Activated CD8-positive, alpha-beta memory T cell treated with anti-CD3 and anti-CD28 coated beads for 4 hours (primary cell): ENCODE data around the gene MMD.
"Not testable (repeated sequence)": the region's sequence is repeated elsewhere in the genome, so short reads cannot be mapped to it uniquely, and the experiment has no call there.

Experiments
- DNase-seq, 2 donors: peaks; one replicate each; pipeline ENCODE4 v3.0.0-alpha.2; 2020; ENCODE audit warnings: low read depth in 2 of 2

The MMD gene

GRCh38 chr17:55421179-55421934, at the start of gene MMD:
Gene MMD, minus strand, starts transcription at chr17:55421835. Its CDS starts 140 bp downstream, at chr17:55421695.
- DNase-seq, result no peak

GRCh38 chr17:55466671-55467070, 45.0 kb upstream of the MMD start:
- DNase-seq, result no peak

GRCh38 chr17:55465771-55466170, 44.1 kb upstream of the MMD start:
- DNase-seq, result not testable (repeated sequence)

- DNase-seq, result no peak
These were observed 42.0 kb upstream of the MMD start for GRCh38 chr17:55463600-55463999.

- DNase-seq, result no peak
These were observed 41.1 kb upstream of the MMD start for GRCh38 chr17:55462711-55463110.

GRCh38 chr17:55462234-55462633, 40.6 kb upstream of the MMD start:
- no peak for DNase-seq

- DNase-seq, result no peak
These were observed 37.3 kb upstream of the MMD start for GRCh38 chr17:55458978-55459377.

- DNase-seq, result no peak
These were observed 36.8 kb upstream of the MMD start for GRCh38 chr17:55458287-55458900.

GRCh38 chr17:55456307-55457240, 34.9 kb upstream of the MMD start:
- DNase-seq, result no peak

GRCh38 chr17:55454906-55455474, 33.4 kb upstream of the MMD start:
- no peak for DNase-seq

- DNase-seq, result no peak
These were observed 32.4 kb upstream of the MMD start for GRCh38 chr17:55453839-55454557.

- DNase-seq, result no peak
These were observed 30.6 kb upstream of the MMD start for GRCh38 chr17:55452139-55452790.

GRCh38 chr17:55451758-55452138, 30.1 kb upstream of the MMD start:
- DNase-seq, result no peak

- DNase-seq, result no peak
These were observed 29.6 kb upstream of the MMD start for GRCh38 chr17:55451203-55451641.

- no peak for DNase-seq
These were observed 28.7 kb upstream of the MMD start for GRCh38 chr17:55450232-55450825.

- DNase-seq, result no peak
These were observed 27.0 kb upstream of the MMD start for GRCh38 chr17:55448681-55449080.

GRCh38 chr17:55446581-55447205, 25.1 kb upstream of the MMD start:
- DNase-seq, result no peak

GRCh38 chr17:55446004-55446403, 24.4 kb upstream of the MMD start:
- DNase-seq, result not testable (repeated sequence)

- no peak for DNase-seq
These were observed 23.1 kb upstream of the MMD start for GRCh38 chr17:55444471-55445441.
